T-helper 17 cell (primary cell): ENCODE results near the gene ERBB2. TPM values are rescaled to one million over a fixed set of nuclear protein-coding genes. Genes with fewer than 3 reads are reported as not detected.

Source experiments
- ATAC-seq: fragments of 150-1000 bp; cut with Tn5 transposase; 2 replicates; pipeline ENCODE4 v1.10.0; 2021; ENCODE audit warnings: mild to moderate bottlenecking, moderate library complexity
- DNase-seq, 3 donors: peaks; one replicate each; pipeline versions ENCODE4 v3.0.0 to v3.0.0-alpha.2; 2020 to 2021
- H3K9me3 ChIP-seq: one replicate; pipeline ENCODE4 v1.7.0; 2013; ENCODE audit warnings: low read length, mild to moderate bottlenecking; ENCODE audit not compliant: control insufficient read depth, poor library complexity, severe bottlenecking
- H3K27ac Mint-ChIP-seq: one replicate; pipeline ENCODE4 v1.8.0; 2022; ENCODE audit warnings: mild to moderate bottlenecking, moderate library complexity, mixed read lengths
- H3K27me3 Mint-ChIP-seq: one replicate; pipeline ENCODE4 v1.8.0; 2022; ENCODE audit warnings: mixed read lengths
- H3K36me3 Mint-ChIP-seq: one replicate; pipeline ENCODE4 v1.8.0; 2022; ENCODE audit warnings: low read depth, mixed read lengths
- H3K4me1 Mint-ChIP-seq: one replicate; pipeline ENCODE4 v1.8.0; 2022; ENCODE audit warnings: mild to moderate bottlenecking, mixed read lengths
- H3K4me3 Mint-ChIP-seq: one replicate; pipeline ENCODE4 v1.8.0; 2022; ENCODE audit warnings: mild to moderate bottlenecking, moderate library complexity, mixed read lengths
- total RNA-seq, 4 donors: library from RNA in 2 of 4; stranded (reverse) in 2 of 4; gene quantifications; one replicate each; pipeline ENCODE4 v1.2.3 and lab custom pipeline; 2022 to 2026

ERBB2 gene
- total RNA-seq, 2 donors from 2014 or later: 1.3 to 3.5 TPM

DNA sequence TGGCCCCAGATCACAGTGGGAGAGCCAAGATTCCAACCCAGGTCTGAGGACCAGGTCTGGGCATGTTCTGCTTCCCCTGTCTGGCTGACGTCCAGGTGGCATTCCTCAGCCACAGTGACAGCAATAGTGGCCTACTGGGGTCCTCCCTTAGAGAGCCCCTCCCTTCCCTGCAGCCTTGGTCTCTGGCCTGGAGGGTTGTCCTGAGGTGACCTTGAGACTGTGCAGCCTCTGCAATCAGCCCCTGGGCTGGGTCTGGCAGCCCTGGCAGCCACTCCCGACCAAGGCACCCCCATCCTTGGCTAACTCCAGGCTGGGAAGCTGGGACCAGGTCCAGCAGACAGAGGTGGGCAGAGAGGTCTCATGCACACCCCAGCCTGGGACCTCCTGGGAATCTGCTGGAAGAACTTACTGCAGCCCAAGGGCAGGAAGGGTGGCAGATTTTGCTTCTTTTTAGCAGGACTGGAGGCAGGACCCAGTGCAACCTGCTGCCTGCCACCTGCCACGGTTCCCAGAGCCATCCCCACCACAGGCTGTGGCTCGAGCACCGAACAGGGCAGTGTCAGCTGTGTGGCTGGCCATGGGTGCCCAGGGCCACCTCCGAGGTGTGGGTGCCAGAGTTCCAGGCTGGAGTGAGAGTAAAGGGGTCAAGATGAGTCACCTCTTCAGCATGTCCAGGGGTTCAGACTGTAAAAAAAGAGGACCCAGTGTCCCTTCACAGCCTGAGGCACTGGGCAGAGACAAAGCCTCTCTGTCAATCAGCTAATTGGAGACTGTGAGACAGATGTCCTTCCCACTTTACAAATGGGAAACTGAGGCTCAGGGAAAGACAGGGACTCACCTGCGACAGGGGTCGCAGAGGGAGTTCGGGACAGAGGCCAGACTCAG is 50.5 kb downstream of the ERBB2 start:
- Mint-ChIP-seq H3K4me1 (peaks cover 13% of the 10 kb centered on the region), H3K27me3 (no peaks in the 10 kb centered on the region), H3K27ac (no peak overlapping the region), H3K36me3 (no peaks in the 10 kb centered on the region), H3K4me3 (no peak overlapping the region)
- DNase-seq: peak in 1 of 3 donors; percentile 6
- no peak for ATAC-seq
- no peaks in the 10 kb centered on the region for H3K9me3 ChIP-seq

DNA sequence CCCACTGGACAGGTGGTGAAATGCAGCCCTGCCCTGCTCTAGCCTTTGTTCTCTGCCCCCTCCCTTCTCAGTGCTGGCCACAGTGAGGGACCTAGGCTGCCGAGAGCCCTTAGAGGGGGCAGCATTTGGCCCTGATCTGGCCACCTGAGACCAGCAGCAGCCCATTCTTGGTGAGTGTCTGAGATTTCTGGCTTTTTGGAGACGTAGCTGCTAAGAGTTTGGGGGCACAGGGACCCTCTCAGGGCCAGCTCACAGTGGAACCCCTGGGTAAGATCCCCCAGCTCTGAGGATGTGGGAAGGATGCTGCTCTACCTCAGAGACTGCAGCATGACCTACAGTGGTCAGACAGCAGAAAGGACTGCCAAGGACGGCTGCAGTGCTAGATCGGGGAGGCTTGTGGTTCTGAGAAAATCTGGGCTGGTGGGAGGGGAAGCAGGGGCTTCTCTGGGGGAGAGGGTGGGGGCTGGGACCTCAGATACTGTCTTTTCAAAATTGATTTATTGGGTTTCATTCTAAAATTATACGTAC is 51.2 kb downstream of the ERBB2 start:
- no peaks in the 10 kb centered on the region for H3K27me3 Mint-ChIP-seq
- DNase-seq (peak in 1 of 3 donors; percentile 2), ATAC-seq (no peak)
- no peaks in the 10 kb centered on the region for H3K36me3 Mint-ChIP-seq
- H3K9me3 ChIP-seq: no peaks in the 10 kb centered on the region
- no peak overlapping the region for H3K4me3 Mint-ChIP-seq
- no peak overlapping the region for H3K27ac Mint-ChIP-seq
- peaks cover 20% of the 10 kb centered on the region for H3K4me1 Mint-ChIP-seq

DNA sequence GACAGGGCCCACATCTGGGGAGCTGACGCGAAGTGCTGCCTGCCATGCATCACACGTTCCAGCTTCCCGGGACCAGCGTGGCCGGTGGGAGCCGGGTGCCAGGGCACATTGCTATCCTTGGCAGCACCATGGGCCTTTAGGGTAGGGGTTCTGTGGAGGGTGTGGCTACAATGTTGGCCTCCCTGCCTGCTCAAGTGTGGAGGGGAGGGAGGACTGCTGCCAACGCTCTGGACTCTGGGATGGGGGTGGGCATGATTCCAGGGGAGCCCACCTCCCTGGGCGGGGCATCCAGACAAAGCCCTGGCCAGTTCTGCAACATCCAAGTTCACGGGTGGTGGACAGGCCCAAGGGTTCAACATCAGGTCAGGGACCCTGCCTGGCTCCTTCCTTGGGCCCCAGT is 51.8 kb downstream of the ERBB2 start:
- no peaks in the 10 kb centered on the region for H3K9me3 ChIP-seq
- DNase-seq (peak in 1 of 3 donors; percentile 7), ATAC-seq (no peak)
- no peak overlapping the region for H3K4me3 Mint-ChIP-seq
- H3K4me1 Mint-ChIP-seq: peaks cover 23% of the 10 kb centered on the region
- H3K36me3 Mint-ChIP-seq: no peaks in the 10 kb centered on the region
- peak overlapping the region; percentile 84 for H3K27ac Mint-ChIP-seq
- no peaks in the 10 kb centered on the region for H3K27me3 Mint-ChIP-seq

DNA sequence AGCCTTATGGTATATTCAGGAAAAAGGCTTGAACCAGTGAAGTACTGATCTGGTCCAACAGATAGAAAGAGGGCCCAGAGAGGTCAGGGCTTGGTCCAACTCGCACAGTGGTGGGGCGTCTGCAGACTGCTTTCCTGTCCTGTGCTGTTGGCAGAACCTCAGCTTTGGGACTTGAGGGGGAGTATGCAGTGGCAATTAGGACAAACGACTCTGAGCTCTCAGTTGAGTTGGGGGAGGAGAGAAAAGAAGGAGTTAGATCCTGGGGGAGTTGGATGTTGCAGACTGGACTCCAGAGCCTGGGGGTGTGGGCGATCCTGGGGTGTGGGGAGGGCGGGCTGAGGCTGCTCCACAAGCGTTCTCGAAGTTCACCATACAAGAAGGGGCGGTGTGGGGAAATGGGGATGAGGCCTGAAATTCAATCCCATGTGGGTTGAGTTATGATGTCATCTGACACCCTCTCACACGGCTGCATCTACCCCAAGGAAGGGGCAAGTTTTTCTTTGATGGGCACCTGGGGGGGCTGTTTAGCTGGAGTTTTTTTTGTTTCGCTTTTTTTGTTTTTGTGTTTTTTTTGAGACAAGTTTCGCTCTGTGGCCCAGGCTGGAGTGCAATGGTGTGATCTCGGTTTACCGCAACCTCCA is 52.5 kb downstream of the ERBB2 start:
- Mint-ChIP-seq H3K4me3 (peak overlapping the region; percentile 76), H3K4me1 (peaks cover 29% of the 10 kb centered on the region), H3K27me3 (no peaks in the 10 kb centered on the region), H3K36me3 (no peaks in the 10 kb centered on the region), H3K27ac (peak overlapping the region; percentile 84)
- ATAC-seq (no peak), DNase-seq (peak in 1 of 3 donors; percentile 2)
- no peaks in the 10 kb centered on the region for H3K9me3 ChIP-seq

DNA sequence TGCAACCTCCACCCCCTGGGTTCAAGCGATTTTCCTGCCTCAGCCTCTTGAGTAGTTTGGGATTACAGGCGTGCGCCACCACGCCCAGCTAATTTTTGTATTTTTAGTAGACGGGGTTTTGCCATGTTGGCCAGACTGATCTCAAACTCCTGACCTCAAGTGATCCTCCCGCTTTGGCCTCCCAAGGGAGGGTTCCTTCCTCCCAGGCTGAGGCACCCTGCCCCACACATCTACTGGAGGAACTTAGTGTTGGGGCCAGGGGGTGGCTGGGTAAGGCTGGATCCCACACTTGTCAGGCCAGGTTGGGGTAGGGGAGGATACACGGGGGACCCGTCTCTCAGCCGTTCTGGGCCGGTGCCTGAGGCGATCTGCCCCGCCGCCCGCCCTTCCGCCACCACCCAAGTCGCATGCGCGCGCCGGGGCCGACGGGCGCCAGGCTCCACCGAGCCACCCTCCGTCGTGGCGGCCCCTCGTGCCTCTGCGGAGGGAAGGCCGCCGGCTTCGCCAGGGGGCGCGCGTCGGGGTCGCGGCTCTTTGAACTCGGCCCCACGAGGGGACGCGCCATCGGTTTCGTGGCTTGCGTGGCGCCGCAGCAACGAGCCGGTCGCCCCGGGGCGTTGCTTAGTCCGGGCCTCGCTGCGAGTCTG is 53.8 kb downstream of the ERBB2 start:
- H3K9me3 ChIP-seq: no peaks in the 10 kb centered on the region
- peaks cover 41% of the 10 kb centered on the region for H3K4me1 Mint-ChIP-seq
- DNase-seq: peak; percentile 59 to 69 (median 67)
- H3K27ac Mint-ChIP-seq: peak overlapping the region; percentile 16
- peak overlapping the region; percentile 86 for H3K4me3 Mint-ChIP-seq
- peak; percentile 34 for ATAC-seq
- H3K36me3 Mint-ChIP-seq: no peaks in the 10 kb centered on the region
- H3K27me3 Mint-ChIP-seq: no peaks in the 10 kb centered on the region

DNA sequence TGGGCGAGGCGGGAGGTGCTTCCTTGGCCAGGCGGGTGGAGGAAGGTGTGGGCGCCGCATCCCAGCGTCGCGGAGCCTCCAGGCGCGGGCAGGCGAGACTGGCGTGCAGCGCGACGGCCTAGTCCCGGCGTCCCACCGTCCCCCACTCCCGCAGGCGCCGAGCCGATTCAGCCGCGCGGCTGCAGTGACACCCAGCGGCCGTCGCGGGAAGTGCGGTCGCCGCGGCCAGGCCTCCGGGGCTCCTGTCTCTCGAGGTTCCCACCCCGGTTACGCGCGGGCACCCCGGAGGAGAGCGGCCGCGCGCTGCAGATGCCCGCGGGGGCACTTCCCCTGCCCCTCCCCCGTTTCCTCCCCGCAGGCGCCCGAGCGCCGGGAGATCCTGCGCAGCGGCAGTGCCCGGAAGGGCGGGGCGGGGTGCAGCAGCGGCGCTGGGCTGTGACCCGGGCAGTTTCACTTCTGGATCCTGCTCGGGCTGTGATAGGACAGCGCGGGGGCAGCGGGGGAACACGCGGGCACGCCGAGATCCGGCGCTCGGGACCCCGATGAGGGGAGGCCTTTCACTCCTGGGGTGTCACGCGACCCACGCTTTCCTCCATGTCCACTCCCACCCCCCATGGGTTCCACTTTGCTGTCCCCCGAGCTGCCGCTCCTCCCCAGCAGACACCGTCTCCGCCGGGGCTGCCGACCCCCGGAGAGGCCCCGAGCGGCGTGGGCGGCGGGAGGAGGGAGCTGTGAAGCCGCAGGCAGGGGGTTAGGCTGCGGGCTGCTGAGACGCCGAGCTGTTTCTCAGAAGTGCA is 54.5 kb downstream of the ERBB2 start:
- H3K27ac Mint-ChIP-seq: peak overlapping the region; percentile 97
- H3K36me3 Mint-ChIP-seq: no peaks in the 10 kb centered on the region
- ATAC-seq: peak; percentile 81
- H3K4me3 Mint-ChIP-seq: peak overlapping the region; percentile 86
- H3K9me3 ChIP-seq: no peaks in the 10 kb centered on the region
- DNase-seq: peak; percentile 95 to 97 (median 96)
- peaks cover 46% of the 10 kb centered on the region for H3K4me1 Mint-ChIP-seq
- H3K27me3 Mint-ChIP-seq: no peaks in the 10 kb centered on the region

DNA sequence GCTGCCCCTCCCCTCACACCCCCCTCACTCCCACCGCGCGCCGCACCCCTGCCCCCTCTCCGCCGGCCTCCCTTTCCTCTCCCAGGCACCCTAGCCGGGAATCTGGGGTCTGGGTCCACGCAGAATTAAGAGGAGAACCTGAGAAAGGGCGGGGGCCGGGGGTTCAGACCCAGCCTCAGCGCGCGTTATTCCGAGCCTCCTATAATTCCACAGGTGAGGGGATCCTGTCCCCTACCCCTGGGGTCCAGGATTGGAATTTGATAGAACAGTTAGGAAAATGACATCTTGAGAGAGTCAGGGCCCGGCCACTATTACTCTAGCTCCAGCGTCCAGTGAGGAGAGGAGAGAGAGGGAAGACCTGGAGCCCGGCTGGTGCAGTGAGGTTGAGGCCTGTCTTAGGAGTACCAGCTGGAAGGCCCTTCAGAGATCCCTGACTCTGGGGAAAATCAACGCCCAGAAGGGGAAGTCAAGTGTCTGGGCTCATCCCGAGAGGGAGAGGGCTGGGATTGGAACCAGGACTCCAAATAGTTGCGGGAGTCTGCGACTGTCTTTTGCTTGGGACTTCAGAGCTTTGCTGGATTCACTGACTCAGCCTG is 55.2 kb downstream of the ERBB2 start:
- H3K4me1 Mint-ChIP-seq: peaks cover 51% of the 10 kb centered on the region
- DNase-seq: no peak

DNA sequence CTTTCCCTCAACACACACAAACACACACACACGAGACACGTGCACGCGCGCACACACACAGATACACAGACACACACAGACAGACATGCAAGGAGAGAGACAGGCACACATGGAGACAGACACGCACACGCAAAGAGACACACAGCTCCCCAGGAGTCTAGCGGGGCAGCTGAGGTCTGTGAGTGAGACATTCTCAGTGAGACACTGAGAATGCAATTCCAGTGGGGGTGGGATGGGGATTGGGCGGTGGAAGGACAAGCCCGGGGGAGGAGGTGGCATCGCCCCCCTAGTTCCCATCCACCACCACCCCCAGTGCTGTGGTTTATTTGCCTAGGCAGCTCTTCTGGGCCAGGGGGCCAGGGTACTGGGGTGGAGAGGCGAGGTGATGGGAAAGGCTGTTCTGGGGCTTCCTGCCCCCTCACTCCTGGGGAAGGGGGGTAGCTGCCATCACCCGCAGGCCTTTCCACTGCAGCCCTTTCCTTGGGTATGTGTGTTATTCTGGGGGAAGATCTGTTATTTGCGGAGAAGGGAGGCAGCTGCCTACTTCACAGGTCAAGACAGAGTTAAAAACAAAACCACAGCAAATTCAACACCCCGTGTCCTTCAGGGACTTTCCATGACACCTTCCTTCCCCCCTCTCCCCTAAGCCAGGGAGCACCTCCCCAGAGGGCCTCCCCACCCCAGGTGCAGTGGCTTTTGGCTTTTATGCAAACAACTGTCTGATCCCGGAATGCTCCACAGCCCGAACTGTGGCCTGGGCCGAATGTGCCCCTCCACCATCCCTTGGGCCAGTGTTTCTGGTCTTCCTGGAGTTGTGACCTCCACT is 55.9 kb downstream of the ERBB2 start:
- Mint-ChIP-seq H3K27ac (peak overlapping the region; percentile 97), H3K27me3 (no peaks in the 10 kb centered on the region), H3K36me3 (no peaks in the 10 kb centered on the region), H3K4me3 (peak overlapping the region; percentile 86), H3K4me1 (peaks cover 51% of the 10 kb centered on the region)
- DNase-seq (peak; percentile 32 to 50 (median 38)), ATAC-seq (peak; percentile 46)
- H3K9me3 ChIP-seq: no peaks in the 10 kb centered on the region

More for the DNA sequence above, 55.2 kb downstream of the ERBB2 start:
- peak overlapping the region; percentile 97 for H3K27ac Mint-ChIP-seq
- no peaks in the 10 kb centered on the region for H3K27me3 Mint-ChIP-seq
- H3K4me3 Mint-ChIP-seq: peak overlapping the region; percentile 86
- no peak for ATAC-seq
- no peaks in the 10 kb centered on the region for H3K9me3 ChIP-seq
- no peaks in the 10 kb centered on the region for H3K36me3 Mint-ChIP-seq

DNA sequence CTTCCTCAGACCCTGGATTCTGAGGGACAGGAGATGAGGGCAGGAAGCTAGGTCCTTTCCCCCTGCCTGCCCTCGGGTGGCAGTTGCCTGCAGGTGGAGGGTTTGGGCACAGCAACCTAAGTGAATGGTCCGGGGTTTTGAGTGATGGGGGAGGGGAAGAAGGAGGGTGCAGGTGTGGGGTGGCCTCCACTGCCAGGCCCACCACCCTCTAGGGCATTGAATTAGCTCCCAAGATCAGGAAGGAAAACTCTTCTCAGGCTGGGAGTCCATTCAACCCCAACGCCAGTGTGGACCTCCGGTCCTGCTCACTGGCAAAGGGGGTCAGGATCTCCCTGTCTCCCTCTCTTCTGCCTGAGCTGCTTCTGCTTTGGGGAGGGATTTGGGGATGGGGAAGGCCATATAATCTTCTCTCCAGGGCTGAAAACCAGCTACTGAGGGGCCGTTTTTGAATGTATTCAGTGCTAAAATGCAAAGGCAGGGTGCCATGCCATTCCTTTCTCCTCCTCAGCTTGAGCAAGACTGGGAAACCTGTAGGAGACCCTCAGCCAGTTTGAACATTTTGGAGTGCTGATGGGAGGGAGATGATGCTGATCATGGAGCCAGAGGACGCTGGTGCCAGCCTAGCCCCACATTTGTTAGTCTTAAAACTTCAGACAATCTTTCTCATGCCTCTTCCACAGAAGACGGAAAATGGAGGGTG is 56.7 kb downstream of the ERBB2 start:
- no peaks in the 10 kb centered on the region for H3K9me3 ChIP-seq
- Mint-ChIP-seq H3K4me1 (peaks cover 51% of the 10 kb centered on the region), H3K4me3 (peak overlapping the region; percentile 86), H3K27ac (peak overlapping the region; percentile 97), H3K27me3 (no peaks in the 10 kb centered on the region), H3K36me3 (no peaks in the 10 kb centered on the region)
- DNase-seq: no peak
- no peak for ATAC-seq

DNA sequence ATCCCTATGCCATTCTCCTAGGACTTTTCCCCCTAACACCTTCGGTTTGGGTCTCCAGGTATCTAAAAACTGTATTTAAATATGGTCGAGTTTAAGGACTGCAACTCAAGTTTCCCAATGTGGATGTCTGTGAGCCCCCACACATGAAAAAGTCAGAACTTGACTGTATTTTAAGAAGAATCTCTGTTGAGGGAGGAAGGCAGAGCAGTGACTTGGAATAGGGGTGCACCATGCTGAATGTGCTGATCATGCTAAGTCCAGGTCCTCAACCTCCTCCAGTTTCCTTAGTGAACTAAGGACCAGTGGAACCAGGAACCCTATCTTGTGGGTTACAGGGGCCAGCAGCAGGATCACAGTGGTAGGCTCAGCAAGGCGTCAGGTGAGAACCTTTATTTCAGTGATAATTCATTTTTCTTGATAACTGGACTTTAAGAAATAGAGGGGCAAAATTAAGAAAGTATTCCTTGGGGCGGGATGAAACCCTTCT is 57.4 kb downstream of the ERBB2 start:
- Mint-ChIP-seq H3K36me3 (no peaks in the 10 kb centered on the region), H3K4me1 (peaks cover 50% of the 10 kb centered on the region), H3K27me3 (no peaks in the 10 kb centered on the region), H3K27ac (peak overlapping the region; percentile 97), H3K4me3 (no peak overlapping the region)
- DNase-seq: no peak
- no peaks in the 10 kb centered on the region for H3K9me3 ChIP-seq
- no peak for ATAC-seq
